B cell (primary cell): ENCODE results near the gene MESP2. TPM values are rescaled to one million over a fixed set of nuclear protein-coding genes. Genes with fewer than 3 reads are reported as not detected.

ENCODE experiments used
- ATAC-seq: fragments of 200-7000 bp; cut with Tn5 transposase; one replicate; pipeline ENCODE4 v1.10.0; 2021; ENCODE audit warnings: low read depth, mild to moderate bottlenecking, moderate number of reproducible peaks, moderate library complexity
- CTCF ChIA-PET: fragments of 350-600 bp; sonication (Branson Sonifier 250); formaldehyde crosslinking; loops from one replicate; lab custom pipeline; 2021; ENCODE audit warnings: antibody characterized with exemption, inconsistent platforms; lab: Charles Lee
- POLR2A ChIA-PET: fragments of 350-600 bp; sonication (Branson Sonifier 250); formaldehyde crosslinking; loops from one replicate; lab custom pipeline; 2021; ENCODE audit warnings: antibody characterized with exemption; lab: Charles Lee
- DNase-seq: peaks from one replicate; pipeline ENCODE4 v3.0.0; 2013
- H2AFZ ChIP-seq: 2 replicates; pipeline ENCODE4 v1.6.1; 2012; ENCODE audit warnings: mild to moderate bottlenecking, low read depth, low read length; ENCODE audit not compliant: insufficient read depth, poor library complexity, severe bottlenecking
- H3K27ac ChIP-seq, 2 donors: 1 replicate in 1 of 2; 2 replicates in 1 of 2; pipeline ENCODE4 v1.5.1; 2012 to 2013; ENCODE audit warnings: low read length in 2 of 2, mild to moderate bottlenecking in 2 of 2, moderate library complexity in 1 of 2
- H3K27me3 ChIP-seq, 4 experiments: fragments of 200-600 bp in 1 of 4; sonication (generic) in 1 of 4; replicated peaks in 1 of 4; 1 replicate in 2 of 4; 2 replicates in 2 of 4; pipeline versions ENCODE4 v1.6.1 to v1.7.0; 2013 to 2016; ENCODE audit warnings: low read length in 3 of 4, mild to moderate bottlenecking in 2 of 4, mixed read lengths in 1 of 4, moderate library complexity in 1 of 4; ENCODE audit not compliant: insufficient read depth in 4 of 4, control insufficient read depth in 3 of 4; ENCODE audit errors: control extremely low read depth in 1 of 4
- H3K36me3 ChIP-seq, 2 experiments: replicated peaks in 1 of 2; 1 replicate in 1 of 2; 2 replicates in 1 of 2; pipeline versions ENCODE4 v1.6.1 to v1.7.1; 2013; ENCODE audit warnings: low read length in 1 of 2; ENCODE audit not compliant: insufficient read depth in 2 of 2, control insufficient read depth in 1 of 2; ENCODE audit errors: control extremely low read depth in 1 of 2, extremely low read depth in 1 of 2
- H3K4me1 ChIP-seq, 2 donors: fragments of 200-600 bp in 1 of 2; sonication (generic) in 1 of 2; 1 replicate in 1 of 2; 2 replicates in 1 of 2; pipeline versions ENCODE4 v1.5.1 to v1.6.1; 2013 to 2017; ENCODE audit warnings: low read length in 2 of 2; ENCODE audit not compliant: control insufficient read depth in 2 of 2, insufficient read depth in 2 of 2
- H3K4me2 ChIP-seq: replicated peaks from 2 replicates; pipeline ENCODE3; 2012; ENCODE audit warnings: mild to moderate bottlenecking, low read depth, low read length; ENCODE audit not compliant: poor library complexity, severe bottlenecking
- H3K4me3 ChIP-seq, 5 experiments: fragments of 200-600 bp in 1 of 5; sonication (generic) in 1 of 5; 1 replicate in 3 of 5; 2 replicates in 2 of 5; pipeline versions ENCODE4 v1.5.1 to v1.7.0; 2011 to 2016; ENCODE audit warnings: low read length in 4 of 5, mild to moderate bottlenecking in 4 of 5, low read depth in 2 of 5, control low read depth in 1 of 5, moderate library complexity in 1 of 5; ENCODE audit not compliant: insufficient read depth in 1 of 5; ENCODE audit errors: control extremely low read depth in 1 of 5, extremely low read depth in 1 of 5
- H3K79me2 ChIP-seq: fragments of 200-600 bp; sonication (generic); one replicate; pipeline ENCODE4 v1.6.0; 2016; ENCODE audit warnings: low read length; ENCODE audit not compliant: control insufficient read depth, insufficient read depth
- H3K9ac ChIP-seq: fragments of 200-600 bp; sonication (generic); 2 replicates; pipeline ENCODE4 v1.6.1; 2017; ENCODE audit warnings: mild to moderate bottlenecking, low read length, moderate library complexity
- H3K9me3 ChIP-seq, 3 donors: one replicate each; pipeline versions ENCODE4 v1.6.1 to v1.7.1; 2013; ENCODE audit warnings: low read length in 2 of 3; ENCODE audit not compliant: control insufficient read depth in 2 of 3, insufficient read depth in 1 of 3; ENCODE audit errors: control extremely low read depth in 1 of 3
- H4K20me1 ChIP-seq: 2 replicates; pipeline ENCODE4 v1.6.0; 2012; ENCODE audit warnings: mild to moderate bottlenecking, low read length; ENCODE audit not compliant: insufficient read depth, control insufficient read depth, poor library complexity, severe bottlenecking
- H3K27ac Mint-ChIP-seq: one replicate; pipeline ENCODE4 v1.8.0; 2021; ENCODE audit warnings: mixed read lengths
- H3K27me3 Mint-ChIP-seq: one replicate; pipeline ENCODE4 v1.8.0; 2021; ENCODE audit warnings: mixed read lengths
- H3K4me1 Mint-ChIP-seq: one replicate; pipeline ENCODE4 v1.8.0; 2021; ENCODE audit warnings: mixed read lengths
- H3K4me3 Mint-ChIP-seq: one replicate; pipeline ENCODE4 v1.8.0; 2021; ENCODE audit warnings: mixed read lengths
- H3K9me3 Mint-ChIP-seq: one replicate; pipeline ENCODE4 v1.8.0; 2022; ENCODE audit warnings: mixed read lengths; ENCODE audit not compliant: insufficient read depth
- EZH2 ChIP-seq: IDR thresholded peaks from 2 replicates; pipeline ENCODE4 v1.6.1; 2012; ENCODE audit warnings: borderline replicate concordance, low read depth, mild to moderate bottlenecking, moderate library complexity, low read length; ENCODE audit not compliant: insufficient read depth, poor library complexity, severe bottlenecking
- WGBS: methylation state at CpG from one replicate; pipeline ENCODE4 v1.1.5; 2013; ENCODE audit warnings: missing lambda C conversion rate; ENCODE audit not compliant: insufficient coverage; 5-methylcytosine and 5-hydroxymethylcytosine counted together
- intact Hi-C: fragments of 100-400 bp; cut with micrococcal nuclease; formaldehyde crosslinking; loops from one replicate; pipeline ENCODE4 v1.10.0; 2022
- polyA plus RNA-seq: library from polyadenylated mRNA; depleted of rRNA; stranded (reverse); fragments of >200 nt; gene quantifications from 2 replicates; pipeline ENCODE4 v1.2.3, GENCODE V29; 2012
- total RNA-seq, 2 donors: library from RNA; stranded (reverse); fragments of 120-200 nt in 1 of 2; gene quantifications; 1 replicate in 1 of 2; 2 replicates in 1 of 2; pipeline versions ENCODE4 v1.2.3 to v1.2.4, GENCODE V29; 2013 to 2022
- TF ChIP-seq, protein P1 (sequence below): fragments of 200-600 bp; IDR thresholded peaks from one replicate; pipeline ENCODE4 v1.8.0; 2022; ENCODE audit warnings: antibody characterized with exemption, mild to moderate bottlenecking

The MESP2 gene
- total and polyA plus RNA-seq, 2 donors (not counting 1 experiment from before 2014, with no cell fraction given) = not detected

DNA sequence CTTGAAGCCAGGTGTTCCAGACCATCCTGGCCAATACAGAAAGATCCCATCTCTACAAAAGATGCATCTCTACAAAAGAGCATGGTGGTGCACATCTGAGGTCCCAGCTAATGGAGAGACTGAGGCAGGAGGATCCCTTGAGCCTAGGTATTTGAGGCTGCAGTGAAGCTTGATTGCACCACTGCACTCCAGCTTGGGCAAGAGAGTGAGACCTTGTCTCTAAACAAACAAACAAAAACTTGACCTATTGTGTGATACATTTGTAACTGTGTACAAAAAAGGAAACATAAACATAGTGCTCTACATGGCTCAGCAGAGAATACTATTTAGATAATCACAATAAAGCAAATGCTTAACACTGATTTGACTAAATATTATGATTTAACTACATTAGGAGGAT lies 19.9 kb downstream of the MESP2 start:
- ChIA-PET CTCF (no interaction called here), POLR2A (no interaction called here)
- DNase-seq = no peak
- peaks cover 13% of the 10 kb centered on the region for H3K4me1 Mint-ChIP-seq
- ATAC-seq = no peak
- intact Hi-C loops = no loop called here
- H3K4me2 ChIP-seq = no peak overlapping the region
- no peaks in the 10 kb centered on the region for H3K27me3 Mint-ChIP-seq
- H4K20me1 ChIP-seq = no peaks in the 10 kb centered on the region
- H3K27me3 ChIP-seq = no peaks in the 10 kb centered on the region
- H3K9me3 Mint-ChIP-seq = peaks cover 2% of the 10 kb centered on the region
- H3K4me3 Mint-ChIP-seq = no peak overlapping the region
- H3K9ac ChIP-seq = no peak overlapping the region
- H3K79me2 ChIP-seq = no peaks in the 10 kb centered on the region
- no peak overlapping the region for H3K27ac ChIP-seq
- H2AFZ ChIP-seq = no peak overlapping the region
- no peak overlapping the region for H3K27ac Mint-ChIP-seq
- no peak overlapping the region for H3K4me3 ChIP-seq
- no peaks in the 10 kb centered on the region for H3K36me3 ChIP-seq
- H3K4me1 ChIP-seq = peaks cover 0 to 8% of the 10 kb centered on the region in 2 donors
- TF ChIP-seq EZH2 = no peak
- TF ChIP-seq, protein P1, sequence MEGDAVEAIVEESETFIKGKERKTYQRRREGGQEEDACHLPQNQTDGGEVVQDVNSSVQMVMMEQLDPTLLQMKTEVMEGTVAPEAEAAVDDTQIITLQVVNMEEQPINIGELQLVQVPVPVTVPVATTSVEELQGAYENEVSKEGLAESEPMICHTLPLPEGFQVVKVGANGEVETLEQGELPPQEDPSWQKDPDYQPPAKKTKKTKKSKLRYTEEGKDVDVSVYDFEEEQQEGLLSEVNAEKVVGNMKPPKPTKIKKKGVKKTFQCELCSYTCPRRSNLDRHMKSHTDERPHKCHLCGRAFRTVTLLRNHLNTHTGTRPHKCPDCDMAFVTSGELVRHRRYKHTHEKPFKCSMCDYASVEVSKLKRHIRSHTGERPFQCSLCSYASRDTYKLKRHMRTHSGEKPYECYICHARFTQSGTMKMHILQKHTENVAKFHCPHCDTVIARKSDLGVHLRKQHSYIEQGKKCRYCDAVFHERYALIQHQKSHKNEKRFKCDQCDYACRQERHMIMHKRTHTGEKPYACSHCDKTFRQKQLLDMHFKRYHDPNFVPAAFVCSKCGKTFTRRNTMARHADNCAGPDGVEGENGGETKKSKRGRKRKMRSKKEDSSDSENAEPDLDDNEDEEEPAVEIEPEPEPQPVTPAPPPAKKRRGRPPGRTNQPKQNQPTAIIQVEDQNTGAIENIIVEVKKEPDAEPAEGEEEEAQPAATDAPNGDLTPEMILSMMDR = no peak
- peaks cover 0 to 9% (median 0%) of the 10 kb centered on the region in 3 donors for H3K9me3 ChIP-seq

DNA sequence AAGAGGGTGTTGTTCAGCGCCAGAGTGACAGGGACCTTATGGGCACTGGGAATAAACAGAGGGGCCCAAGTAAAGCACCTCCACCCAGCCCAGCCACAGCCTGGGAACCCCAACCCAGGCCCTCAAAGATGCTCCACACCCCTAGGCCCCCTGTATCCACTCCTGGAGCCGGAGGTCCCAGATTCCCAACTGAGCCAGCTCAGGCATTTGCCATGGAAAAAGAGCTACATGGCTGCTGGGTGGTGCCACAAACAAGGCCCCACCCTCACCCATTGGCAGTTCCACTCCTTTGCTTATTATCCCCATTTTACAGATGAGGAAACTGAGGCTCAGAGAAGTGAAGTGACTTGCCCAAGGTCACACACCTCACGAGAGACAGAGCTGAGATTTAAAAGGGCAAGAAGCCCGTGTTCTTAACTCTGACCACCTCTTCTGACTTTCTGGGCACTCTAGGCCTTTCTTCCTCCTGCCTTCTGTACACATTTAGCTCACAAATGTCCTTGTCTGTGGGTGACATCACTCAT lies 21.6 kb downstream of the MESP2 start:
- Mint-ChIP-seq H3K27ac (no peak overlapping the region), H3K4me3 (no peak overlapping the region), H3K9me3 (peaks cover 2% of the 10 kb centered on the region), H3K4me1 (peaks cover 13% of the 10 kb centered on the region), H3K27me3 (no peaks in the 10 kb centered on the region)
- WGBS = 95% methylated on average over 4 of the region's 4 CpGs
- Histone ChIP-seq H3K27ac (no peak overlapping the region), H3K9me3 (peaks cover 0 to 9% (median 0%) of the 10 kb centered on the region in 3 donors), H3K4me3 (no peak overlapping the region), H3K4me1 (peaks cover 0 to 8% of the 10 kb centered on the region in 2 donors), H4K20me1 (no peaks in the 10 kb centered on the region), H3K27me3 (no peaks in the 10 kb centered on the region), H3K4me2 (no peak overlapping the region), H3K79me2 (no peaks in the 10 kb centered on the region), H2AFZ (no peak overlapping the region), H3K9ac (no peak overlapping the region), H3K36me3 (no peaks in the 10 kb centered on the region)
- ATAC-seq (no peak), DNase-seq (no peak)
- intact Hi-C loops = no loop called here
- ChIA-PET POLR2A (no interaction called here), CTCF (no interaction called here)
- TF ChIP-seq, protein P1 = no peak
- no peak for TF ChIP-seq EZH2
